ENCODE measurements around the gene POFUT2.

Gene POFUT2

GRCh38 chr21:45260191-45260825, 27.4 kb downstream of the POFUT2 start:
- no peak for DNase-seq

GRCh38 chr21:45259206-45259840, 28.4 kb downstream of the POFUT2 start:
- no peak for DNase-seq

- no peak for DNase-seq
These were observed 29.2 kb downstream of the POFUT2 start for GRCh38 chr21:45258466-45258865.

GRCh38 chr21:45257673-45258341, 29.9 kb downstream of the POFUT2 start:
- DNase-seq, result no peak

- DNase-seq, result no peak
These were observed 30.6 kb downstream of the POFUT2 start for GRCh38 chr21:45256912-45257672.

GRCh38 chr21:45256021-45256911, 31.4 kb downstream of the POFUT2 start:
- DNase-seq, result no peak

- no peak for DNase-seq
These were observed 32.2 kb downstream of the POFUT2 start for GRCh38 chr21:45255381-45256020.

- DNase-seq, result no peak
These were observed 33.2 kb downstream of the POFUT2 start for GRCh38 chr21:45254460-45254930.

- no peak for DNase-seq
These were observed 33.8 kb downstream of the POFUT2 start for GRCh38 chr21:45253633-45254459.

- no peak for DNase-seq
These were observed 34.5 kb downstream of the POFUT2 start for GRCh38 chr21:45253180-45253579.

GRCh38 chr21:45252448-45252925, 35.2 kb downstream of the POFUT2 start:
- DNase-seq, result no peak

- DNase-seq, result no peak
These were observed 35.9 kb downstream of the POFUT2 start for GRCh38 chr21:45251635-45252447.

- no peak for DNase-seq
These were observed 36.6 kb downstream of the POFUT2 start for GRCh38 chr21:45250914-45251634.

- no peak for DNase-seq
These were observed 37.4 kb downstream of the POFUT2 start for GRCh38 chr21:45250272-45250671.

GRCh38 chr21:45249626-45250025, 38.1 kb downstream of the POFUT2 start:
- no peak for DNase-seq

- no peak for DNase-seq
These were observed 38.8 kb downstream of the POFUT2 start for GRCh38 chr21:45248893-45249381.

- DNase-seq, result no peak
These were observed 39.3 kb downstream of the POFUT2 start for GRCh38 chr21:45248301-45248892.

Data from activated gamma-delta T cell (primary cell).